HEK293 (cell line): ENCODE results near the gene DCP1B.

Experiments
- CTCF ChIA-PET: fragments of 350-600 bp; formaldehyde crosslinking; extraction: SDS; loops from one replicate; lab custom pipeline; 2021; ENCODE audit warnings: antibody characterized with exemption; lab: Yijun Ruan, JAX
- POLR2A ChIA-PET: fragments of 300-600 bp; formaldehyde crosslinking; extraction: SDS; loops from one replicate; lab custom pipeline; 2020; ENCODE audit warnings: antibody characterized with exemption, inconsistent platforms; lab: Yijun Ruan, JAX
- H3K27ac ChIP-seq: fragments of 200-500 bp; sonication (Bioruptor generic); 2 replicates; pipeline ENCODE4 v1.5.1; 2014; ENCODE audit warnings: low read depth, low read length, control low read depth, inconsistent platforms; ENCODE audit errors: extremely low read depth
- H3K36me3 ChIP-seq, 2 experiments: fragments of 200-500 bp in 1 of 2; sonication (Bioruptor generic) in 1 of 2; 1 replicate in 1 of 2; 2 replicates in 1 of 2; pipeline ENCODE4 v1.5.1; 2014 to 2017; ENCODE audit warnings: inconsistent platforms in 2 of 2, low read length in 2 of 2; ENCODE audit not compliant: control insufficient read depth in 2 of 2, insufficient read depth in 1 of 2
- H3K4me1 ChIP-seq: fragments of 200-500 bp; sonication (Bioruptor generic); 2 replicates; pipeline ENCODE4 v1.5.1; 2014; ENCODE audit warnings: mild to moderate bottlenecking, low read length, inconsistent platforms; ENCODE audit not compliant: control insufficient read depth, insufficient read depth
- H3K4me3 ChIP-seq: 2 replicates; pipeline ENCODE4 v1.5.1; 2011; ENCODE audit warnings: low read depth, mild to moderate bottlenecking, control low read depth, low read length, moderate library complexity
- H3K9me3 ChIP-seq: fragments of 200-500 bp; sonication (Bioruptor generic); 2 replicates; pipeline ENCODE4 v1.5.1; 2014; ENCODE audit warnings: low read depth, low read length, inconsistent platforms; ENCODE audit not compliant: control insufficient read depth, insufficient read depth
- ELK4 ChIP-seq: IDR thresholded peaks from 2 replicates; pipeline ENCODE4 v1.6.1; 2011; ENCODE audit warnings: mild to moderate bottlenecking, low read depth, low read length, borderline replicate concordance
- IKZF3 ChIP-seq: fragments of 450-650 bp; IDR thresholded peaks from 2 replicates; pipeline ENCODE4 v1.5.0; 2018; ENCODE audit warnings: missing biosample characterization, mild to moderate bottlenecking, missing genetic modification characterization, moderate library complexity
- OSR2 ChIP-seq: fragments of 450-650 bp; formaldehyde crosslinking; IDR thresholded peaks from 2 replicates; pipeline ENCODE4 v1.5.1; 2016; ENCODE audit warnings: missing biosample characterization, missing genetic modification characterization
- PATZ1 ChIP-seq: fragments of 450-650 bp; formaldehyde crosslinking; IDR thresholded peaks from 2 replicates; pipeline ENCODE4 v1.5.1; 2016; ENCODE audit warnings: missing biosample characterization, missing genetic modification characterization
- REPIN1 ChIP-seq: fragments of 450-650 bp; formaldehyde crosslinking; IDR thresholded peaks from 2 replicates; pipeline ENCODE4 v1.5.1; 2017; ENCODE audit warnings: missing biosample characterization, missing genetic modification characterization, low read depth
- TCF7L2 ChIP-seq: IDR thresholded peaks from 2 replicates; pipeline ENCODE4 v1.6.1; 2011; ENCODE audit warnings: low read depth, mild to moderate bottlenecking, inconsistent platforms, low read length, moderate library complexity, borderline replicate concordance
- ZBTB11 ChIP-seq: fragments of 450-650 bp; formaldehyde crosslinking; conservative IDR thresholded peaks from 2 replicates; pipeline ENCODE4 v1.5.1; 2016; ENCODE audit warnings: low read depth, missing biosample characterization, missing genetic modification characterization
- ZBTB17 ChIP-seq: fragments of 450-650 bp; formaldehyde crosslinking; IDR thresholded peaks from 2 replicates; pipeline ENCODE4 v1.5.1; 2016; ENCODE audit warnings: missing biosample characterization, missing genetic modification characterization
- ZFHX2 ChIP-seq: fragments of 450-650 bp; formaldehyde crosslinking; conservative IDR thresholded peaks from 2 replicates; pipeline ENCODE4 v1.5.1; 2016; ENCODE audit warnings: missing biosample characterization, missing genetic modification characterization
- ZNF121 ChIP-seq: fragments of 450-650 bp; formaldehyde crosslinking; IDR thresholded peaks from 2 replicates; pipeline ENCODE4 v1.5.1; 2016; ENCODE audit warnings: missing biosample characterization, missing genetic modification characterization
- ZNF248 ChIP-seq: fragments of 450-650 bp; formaldehyde crosslinking; IDR thresholded peaks from 2 replicates; pipeline ENCODE4 v1.5.1; 2017; ENCODE audit warnings: missing biosample characterization, missing genetic modification characterization
- ZNF398 ChIP-seq: fragments of 450-650 bp; formaldehyde crosslinking; IDR thresholded peaks from 2 replicates; pipeline ENCODE4 v1.5.1; 2017; ENCODE audit warnings: missing biosample characterization, missing genetic modification characterization
- ZNF558 ChIP-seq: fragments of 450-650 bp; formaldehyde crosslinking; IDR thresholded peaks from 2 replicates; pipeline ENCODE4 v1.5.1; 2016; ENCODE audit warnings: missing biosample characterization, missing genetic modification characterization
- ZNF626 ChIP-seq: fragments of 450-650 bp; sonication (Bioruptor Pico); formaldehyde crosslinking; IDR thresholded peaks from 2 replicates; pipeline ENCODE4 v1.5.1; 2018; ENCODE audit warnings: missing biosample characterization, missing genetic modification characterization, inconsistent platforms
- ZXDB ChIP-seq: fragments of 450-650 bp; formaldehyde crosslinking; IDR thresholded peaks from 2 replicates; pipeline ENCODE4 v1.5.1; 2016; ENCODE audit warnings: missing biosample characterization, missing genetic modification characterization

The DCP1B gene

GRCh38 chr12:2020511-2020910, 16.3 kb upstream of the DCP1B start (continued):
- no peak for TF ChIP-seq IKZF3 (tag by site-specific recombination)
- TF ChIP-seq REPIN1 (tag by site-specific recombination): no peak
- TF ChIP-seq ZXDB (tag by site-specific recombination): no peak
- no peak for TF ChIP-seq ZBTB11 (tag by site-specific recombination)

GRCh38 chr12:2019126-2019525, 14.9 kb upstream of the DCP1B start:
- no peaks in the 10 kb centered on the region for H3K9me3 ChIP-seq
- CTCF ChIA-PET: interaction anchor here (1.1 to 1.9 kb wide), 2 partner anchors 14 to 15 kb away, joined by 4 to 8 read pairs; partner anchors contain the start of gene DCP1B

GRCh38 chr12:2018391-2018790, 14.1 kb upstream of the DCP1B start:
- Histone ChIP-seq H3K4me1 (peaks cover 3% of the 10 kb centered on the region), H3K36me3 (no peaks in the 10 kb centered on the region), H3K9me3 (no peaks in the 10 kb centered on the region), H3K4me3 (no peak overlapping the region), H3K27ac (no peak overlapping the region)
- ChIA-PET CTCF (interaction anchor here (0.6 to 1.9 kb wide), 5 partner anchors 11 to 407 kb away, joined by 3 to 8 read pairs (median 3); partner anchors contain the start of gene DCP1B), POLR2A (no interaction called here)
- no peak for TF ChIP-seq ZNF248 (tag by site-specific recombination)
- peak; percentile 30; the same call in 1 of the 2 replicates for TF ChIP-seq ZFHX2 (tag by site-specific recombination)

More at GRCh38 chr12:2019126-2019525, 14.9 kb upstream of the DCP1B start:
- TF ChIP-seq ZNF121: peak; percentile 79
- no peak for TF ChIP-seq ZNF626 (tag by site-specific recombination)
- H3K36me3 ChIP-seq: no peaks in the 10 kb centered on the region
- POLR2A ChIA-PET: no interaction called here
- H3K27ac ChIP-seq: no peak overlapping the region
- no peak overlapping the region for H3K4me3 ChIP-seq
- H3K4me1 ChIP-seq: peaks cover 3% of the 10 kb centered on the region

- CTCF ChIA-PET: interaction anchor here (0.6 to 1.9 kb wide), 8 partner anchors 10 to 1282 kb away, joined by 3 to 8 read pairs (median 3); partner anchors contain the start of gene DCP1B
- H3K27ac ChIP-seq: no peak overlapping the region
- no peak overlapping the region for H3K4me3 ChIP-seq
- no peak for TF ChIP-seq ZNF398 (tag by site-specific recombination)
- no peak for TF ChIP-seq ELK4
- 0 out of 2 replicates have a peak, but pooled peaks have one; percentile 38 for TF ChIP-seq PATZ1
- no peak for TF ChIP-seq ZBTB11 (tag by site-specific recombination)
- TF ChIP-seq OSR2: peak; percentile 68
- TF ChIP-seq ZNF558 (tag by site-specific recombination): peak; percentile 37; the same call in 1 of the 2 replicates
- TF ChIP-seq TCF7L2: no peak
- peak; percentile 54 for TF ChIP-seq ZBTB17 (tag by site-specific recombination)
Observed at GRCh38 chr12:2017546-2018337, 13.5 kb upstream of the DCP1B start.

More at GRCh38 chr12:2017546-2018337, 13.5 kb upstream of the DCP1B start:
- POLR2A ChIA-PET: interaction anchor here (0.7 kb wide), 1 partner anchor 548 kb away, joined by 3 read pairs; no protein-coding TSS in a partner anchor
- Histone ChIP-seq H3K36me3 (no peaks in the 10 kb centered on the region), H3K4me1 (peaks cover 3% of the 10 kb centered on the region), H3K9me3 (no peaks in the 10 kb centered on the region)
